CD4-positive, CD25-positive, alpha-beta regulatory T cell (primary cell): ENCODE measurements around the gene NAA11. TPM values are rescaled to one million over a fixed set of nuclear protein-coding genes. Genes with fewer than 3 reads are reported as not detected.

ENCODE experiments used
- ATAC-seq, 2 donors: fragments of 150-1000 bp; cut with Tn5 transposase; one replicate each; pipeline ENCODE4 v1.10.0; 2021; ENCODE audit warnings: low read depth in 2 of 2, moderate number of reproducible peaks in 2 of 2, moderate library complexity in 1 of 2
- DNase-seq, 3 donors: peaks; one replicate each; pipeline versions ENCODE4 v3.0.0 to v3.0.0-alpha.2; 2012 to 2022; ENCODE audit warnings: mixed read lengths in 1 of 3
- H3K27ac ChIP-seq: one replicate; pipeline ENCODE4 v1.7.0; 2013; ENCODE audit warnings: mild to moderate bottlenecking, low read length; ENCODE audit not compliant: insufficient read depth, poor library complexity, severe bottlenecking
- H3K27me3 ChIP-seq: one replicate; pipeline ENCODE4 v1.7.0; 2013; ENCODE audit warnings: low read length; ENCODE audit not compliant: control insufficient read depth, insufficient read depth
- H3K36me3 ChIP-seq: one replicate; pipeline ENCODE4 v1.7.0; 2013; ENCODE audit warnings: mild to moderate bottlenecking, low read length, moderate library complexity; ENCODE audit not compliant: control insufficient read depth, insufficient read depth
- H3K4me1 ChIP-seq: 2 replicates; pipeline ENCODE4 v1.7.0; 2013; ENCODE audit warnings: mild to moderate bottlenecking, low read length; ENCODE audit not compliant: insufficient read depth, control insufficient read depth, poor library complexity, severe bottlenecking
- H3K4me3 ChIP-seq: one replicate; pipeline ENCODE4 v1.7.0; 2013; ENCODE audit warnings: low read depth, mild to moderate bottlenecking, low read length, moderate library complexity
- H3K9me3 ChIP-seq, 2 experiments: 1 replicate in 1 of 2; 2 replicates in 1 of 2; pipeline ENCODE4 v1.7.0; 2013; ENCODE audit warnings: low read length in 2 of 2, mild to moderate bottlenecking in 1 of 2, moderate library complexity in 1 of 2; ENCODE audit not compliant: control insufficient read depth in 2 of 2
- H3K27ac Mint-ChIP-seq, 3 donors: one replicate each; pipeline ENCODE4 v1.8.0; 2020 to 2022; ENCODE audit warnings: mild to moderate bottlenecking in 3 of 3, mixed read lengths in 3 of 3, moderate library complexity in 2 of 3
- H3K27me3 Mint-ChIP-seq: one replicate; pipeline ENCODE4 v1.8.0; 2022; ENCODE audit warnings: mild to moderate bottlenecking, mixed read lengths
- H3K36me3 Mint-ChIP-seq: one replicate; pipeline ENCODE4 v1.8.0; 2020; ENCODE audit warnings: mixed read lengths
- H3K4me1 Mint-ChIP-seq, 4 donors: one replicate each; pipeline ENCODE4 v1.8.0; 2020 to 2022; ENCODE audit warnings: mixed read lengths in 4 of 4, mild to moderate bottlenecking in 1 of 4
- H3K4me3 Mint-ChIP-seq, 4 donors: one replicate each; pipeline ENCODE4 v1.8.0; 2020 to 2022; ENCODE audit warnings: mild to moderate bottlenecking in 4 of 4, mixed read lengths in 4 of 4, moderate library complexity in 3 of 4
- H3K9me3 Mint-ChIP-seq, 7 donors: one replicate each; pipeline ENCODE4 v1.8.0; 2020 to 2022; ENCODE audit warnings: mixed read lengths in 7 of 7, mild to moderate bottlenecking in 3 of 7, moderate library complexity in 2 of 7
- polyA plus RNA-seq, 4 donors: library from polyadenylated mRNA; unstranded; fragments of 300-500 nt; fragmentation: Illumina TruSeq; gene quantifications; one replicate each; pipeline ENCODE4 v1.2.3, GENCODE V29; 2021
- total RNA-seq: library from RNA; stranded (reverse); gene quantifications from one replicate; pipeline ENCODE4 v1.2.3, GENCODE V29; 2022

Gene NAA11
- total and polyA plus RNA-seq, 5 donors from 2014 or later = not detected

DNA sequence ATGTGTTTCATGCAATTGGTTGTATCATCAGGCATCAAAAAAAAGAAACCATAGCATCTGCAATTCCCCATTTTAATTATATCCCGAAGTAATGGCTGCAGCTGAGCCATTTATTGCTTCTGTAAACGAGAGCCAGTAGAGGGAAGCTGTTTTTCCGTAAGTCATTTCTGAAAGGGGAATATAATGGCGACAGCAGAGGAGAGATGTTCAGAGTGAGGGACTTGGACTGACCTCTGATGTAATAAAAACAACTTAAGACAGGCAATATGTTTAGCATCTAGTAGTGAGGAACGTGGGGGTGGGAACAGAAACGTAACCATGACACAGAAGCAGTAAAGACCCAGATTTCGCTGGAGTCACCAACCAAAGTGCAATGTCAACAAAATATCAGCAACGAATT lies 31.5 kb upstream of the NAA11 start:
- H3K4me1 ChIP-seq = no peaks in the 10 kb centered on the region
- no peaks in the 10 kb centered on the region for H3K36me3 ChIP-seq
- H3K27ac ChIP-seq = no peak overlapping the region
- Mint-ChIP-seq H3K27me3 (no peaks in the 10 kb centered on the region), H3K27ac (no peak overlapping the region), H3K4me1 (no peaks in the 10 kb centered on the region), H3K36me3 (no peaks in the 10 kb centered on the region), H3K4me3 (no peak overlapping the region), H3K9me3 (no peaks in the 10 kb centered on the region)
- H3K4me3 ChIP-seq = no peak overlapping the region
- no peaks in the 10 kb centered on the region for H3K27me3 ChIP-seq
- DNase-seq = no peak
- H3K9me3 ChIP-seq = no peaks in the 10 kb centered on the region
- ATAC-seq = no peak

DNA sequence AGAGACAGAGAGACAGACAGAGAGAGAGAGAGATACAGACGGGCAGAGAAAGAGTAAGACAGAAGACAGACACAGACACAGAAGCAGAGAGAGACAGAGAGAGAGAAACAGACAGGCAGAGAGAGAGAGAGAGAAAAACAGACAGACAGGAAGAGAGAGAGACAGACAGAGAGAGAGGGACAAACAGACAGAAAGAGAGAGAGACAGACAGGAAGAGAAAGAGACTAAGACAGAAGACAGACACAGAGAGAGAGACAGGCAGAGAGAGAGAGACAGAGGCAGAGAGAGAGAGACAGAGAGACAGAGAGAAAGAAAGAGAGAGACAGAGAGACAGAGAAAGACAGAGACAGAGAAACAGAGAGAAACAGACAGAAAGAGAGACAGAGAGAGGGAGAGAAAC lies 27.2 kb upstream of the NAA11 start:
- Histone ChIP-seq H3K27ac (no peak overlapping the region), H3K27me3 (no peaks in the 10 kb centered on the region), H3K4me1 (no peaks in the 10 kb centered on the region), H3K9me3 (no peaks in the 10 kb centered on the region), H3K36me3 (no peaks in the 10 kb centered on the region), H3K4me3 (no peak overlapping the region)
- Mint-ChIP-seq H3K9me3 (peaks cover 0 to 7% (median 2%) of the 10 kb centered on the region in 7 donors), H3K4me1 (no peaks in the 10 kb centered on the region), H3K27me3 (no peaks in the 10 kb centered on the region), H3K27ac (no peak overlapping the region), H3K36me3 (no peaks in the 10 kb centered on the region), H3K4me3 (no peak overlapping the region)
- DNase-seq (no peak), ATAC-seq (no peak)

DNA sequence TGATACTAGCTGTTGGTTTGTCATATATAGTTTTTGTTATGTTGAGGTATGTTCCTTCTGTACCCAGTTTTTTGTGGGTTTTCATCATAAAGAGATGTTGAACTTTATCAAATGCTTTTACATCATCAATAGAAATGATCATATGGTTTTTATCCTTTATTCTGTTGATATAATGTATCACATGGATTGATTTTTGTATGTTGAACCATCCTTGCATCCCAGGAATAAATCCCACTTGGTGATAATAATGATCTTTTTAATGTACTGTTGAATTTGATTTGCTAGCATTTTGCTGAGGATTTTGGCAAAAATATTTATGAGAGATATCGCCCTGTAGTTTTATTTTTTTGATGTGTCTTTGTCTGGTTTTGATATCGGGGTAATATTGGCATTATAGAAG lies 22.5 kb upstream of the NAA11 start:
- H3K36me3 Mint-ChIP-seq = no peaks in the 10 kb centered on the region
- H3K27ac Mint-ChIP-seq = no peak overlapping the region
- Histone ChIP-seq H3K4me3 (no peak overlapping the region), H3K9me3 (no peaks in the 10 kb centered on the region), H3K4me1 (no peaks in the 10 kb centered on the region), H3K36me3 (no peaks in the 10 kb centered on the region), H3K27me3 (no peaks in the 10 kb centered on the region), H3K27ac (no peak overlapping the region)
- H3K4me3 Mint-ChIP-seq = no peak overlapping the region
- H3K9me3 Mint-ChIP-seq = peaks cover 0 to 16% (median 7%) of the 10 kb centered on the region in 7 donors
- DNase-seq = no peak
- H3K27me3 Mint-ChIP-seq = no peaks in the 10 kb centered on the region
- H3K4me1 Mint-ChIP-seq = no peaks in the 10 kb centered on the region
- no peak for ATAC-seq

DNA sequence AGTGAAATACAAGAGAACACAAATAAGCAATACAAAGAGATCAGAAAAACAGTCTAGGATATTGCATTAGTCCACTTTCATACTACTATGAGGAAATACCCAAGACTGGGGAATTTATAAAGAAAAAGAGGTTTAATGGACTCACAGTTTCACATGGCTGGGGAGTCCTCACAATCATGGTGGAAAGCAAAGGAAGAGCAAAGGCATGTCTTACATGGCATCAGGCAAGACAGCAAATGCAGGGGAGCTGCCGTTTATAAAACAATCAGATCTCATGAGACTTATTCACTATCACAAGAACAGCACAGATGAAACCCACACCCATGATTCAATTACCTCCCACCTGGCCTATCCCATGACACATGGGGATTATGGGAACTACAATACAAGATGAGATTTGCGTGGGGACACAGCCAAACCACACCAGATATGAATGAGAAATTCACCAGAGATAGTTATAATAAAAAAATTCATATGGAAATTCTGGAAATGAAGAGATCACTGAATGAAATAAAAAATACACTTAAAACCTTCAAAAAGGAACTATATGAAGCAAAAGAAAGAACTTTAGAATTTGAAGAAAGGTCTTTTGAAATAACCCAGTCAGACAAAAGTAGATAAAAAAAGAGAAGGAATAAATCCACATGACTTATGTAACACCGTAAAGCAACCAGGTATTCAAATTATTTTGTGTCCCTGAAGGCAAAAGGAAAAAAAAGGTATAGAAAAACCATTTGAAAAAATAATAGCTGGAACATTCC lies 16.2 kb upstream of the NAA11 start:
- Mint-ChIP-seq H3K27me3 (no peaks in the 10 kb centered on the region), H3K36me3 (no peaks in the 10 kb centered on the region), H3K9me3 (peaks cover 0 to 27% (median 8%) of the 10 kb centered on the region in 7 donors), H3K4me3 (no peak overlapping the region), H3K27ac (no peak overlapping the region), H3K4me1 (no peaks in the 10 kb centered on the region)
- H3K4me3 ChIP-seq = no peak overlapping the region
- no peaks in the 10 kb centered on the region for H3K27me3 ChIP-seq
- H3K36me3 ChIP-seq = no peaks in the 10 kb centered on the region
- no peak for DNase-seq
- no peak overlapping the region for H3K27ac ChIP-seq
- no peaks in the 10 kb centered on the region for H3K4me1 ChIP-seq
- H3K9me3 ChIP-seq = peaks cover 0 to 4% of the 10 kb centered on the region in 2 experiments
- no peak for ATAC-seq

DNA sequence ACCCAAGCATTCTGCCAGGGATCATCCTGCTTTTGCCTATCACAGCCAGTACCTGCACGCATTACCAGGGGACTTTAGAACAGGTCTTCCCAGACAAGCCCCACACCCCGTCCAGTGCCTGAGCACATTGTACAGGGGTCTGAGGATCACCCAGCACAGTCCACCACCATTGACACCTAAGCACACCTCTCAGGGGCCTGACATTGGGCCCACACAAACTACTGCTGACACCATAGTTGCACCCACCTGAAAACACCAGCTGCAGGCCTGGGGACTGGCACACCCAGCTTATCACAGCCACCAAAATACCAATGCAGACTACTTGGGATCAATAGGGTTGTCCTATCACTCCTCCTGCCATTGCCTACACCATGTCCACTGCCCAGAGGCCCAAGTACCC lies 14.7 kb upstream of the NAA11 start:
- ATAC-seq (no peak), DNase-seq (no peak)
- no peak overlapping the region for H3K27ac ChIP-seq
- H3K4me3 Mint-ChIP-seq = no peak overlapping the region
- no peaks in the 10 kb centered on the region for H3K36me3 Mint-ChIP-seq
- no peak overlapping the region for H3K4me3 ChIP-seq
- H3K9me3 ChIP-seq = peaks cover 0 to 4% of the 10 kb centered on the region in 2 experiments
- no peaks in the 10 kb centered on the region for H3K36me3 ChIP-seq
- H3K4me1 Mint-ChIP-seq = no peaks in the 10 kb centered on the region
- H3K4me1 ChIP-seq = no peaks in the 10 kb centered on the region
- H3K27ac Mint-ChIP-seq = no peak overlapping the region
- H3K9me3 Mint-ChIP-seq = peaks cover 0 to 25% (median 9%) of the 10 kb centered on the region in 7 donors
- no peaks in the 10 kb centered on the region for H3K27me3 ChIP-seq
- H3K27me3 Mint-ChIP-seq = no peaks in the 10 kb centered on the region

DNA sequence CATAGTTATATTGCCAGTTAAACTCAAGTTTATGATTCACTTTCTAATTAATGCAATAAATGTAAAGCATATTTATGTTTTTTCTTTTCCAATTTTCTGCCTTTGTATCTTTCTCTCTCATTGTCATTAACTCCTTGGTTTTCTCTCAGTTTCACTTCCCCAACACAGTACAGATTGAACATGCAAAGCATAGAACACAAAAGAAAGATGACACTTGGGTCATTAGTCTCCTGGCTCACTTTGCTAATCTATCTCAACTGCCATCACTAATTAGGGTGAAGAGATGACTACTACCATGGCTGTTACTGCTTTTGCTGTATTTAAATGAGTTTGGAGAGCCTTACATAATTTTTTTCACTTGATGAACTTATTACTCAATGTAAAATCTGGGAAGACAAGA lies 12.3 kb upstream of the NAA11 start:
- H3K4me1 Mint-ChIP-seq = no peaks in the 10 kb centered on the region
- H3K4me3 Mint-ChIP-seq = no peak overlapping the region
- Histone ChIP-seq H3K27me3 (no peaks in the 10 kb centered on the region), H3K4me3 (no peak overlapping the region), H3K27ac (no peak overlapping the region), H3K36me3 (no peaks in the 10 kb centered on the region), H3K9me3 (peaks cover 0 to 4% of the 10 kb centered on the region in 2 experiments), H3K4me1 (no peaks in the 10 kb centered on the region)
- DNase-seq (no peak), ATAC-seq (no peak)
- H3K27ac Mint-ChIP-seq = no peak overlapping the region
- no peaks in the 10 kb centered on the region for H3K36me3 Mint-ChIP-seq
- no peaks in the 10 kb centered on the region for H3K27me3 Mint-ChIP-seq
- H3K9me3 Mint-ChIP-seq = peaks cover 0 to 15% (median 6%) of the 10 kb centered on the region in 7 donors

DNA sequence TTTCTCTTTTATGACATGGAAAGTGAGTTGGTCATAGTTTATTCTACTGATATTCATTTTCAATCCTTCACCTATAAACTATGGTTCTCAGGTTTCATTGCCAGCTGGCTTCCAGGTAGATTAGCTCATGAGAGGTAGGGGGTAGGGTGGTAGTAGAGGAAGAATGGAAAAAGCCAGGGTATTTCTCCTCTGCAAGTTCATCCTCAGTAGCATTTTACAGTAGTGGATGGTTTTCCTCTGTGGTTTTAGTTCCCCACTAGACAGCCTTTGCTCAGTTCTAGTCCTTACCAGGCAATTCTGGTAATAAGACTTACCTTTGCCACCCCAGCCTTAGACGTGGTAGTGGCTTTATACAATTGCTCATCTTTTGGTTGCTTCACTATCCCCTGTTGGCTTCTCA lies 8.9 kb upstream of the NAA11 start:
- H3K4me3 ChIP-seq = no peak overlapping the region
- Mint-ChIP-seq H3K27me3 (no peaks in the 10 kb centered on the region), H3K36me3 (no peaks in the 10 kb centered on the region), H3K4me1 (peaks cover 0 to 3% (median 0%) of the 10 kb centered on the region in 4 donors), H3K27ac (no peak overlapping the region), H3K4me3 (no peak overlapping the region), H3K9me3 (peaks cover 0 to 4% (median 0%) of the 10 kb centered on the region in 7 donors)
- no peak overlapping the region for H3K27ac ChIP-seq
- DNase-seq (no peak), ATAC-seq (no peak)
- no peaks in the 10 kb centered on the region for H3K36me3 ChIP-seq
- H3K27me3 ChIP-seq = no peaks in the 10 kb centered on the region
- H3K4me1 ChIP-seq = no peaks in the 10 kb centered on the region
- no peaks in the 10 kb centered on the region for H3K9me3 ChIP-seq

DNA sequence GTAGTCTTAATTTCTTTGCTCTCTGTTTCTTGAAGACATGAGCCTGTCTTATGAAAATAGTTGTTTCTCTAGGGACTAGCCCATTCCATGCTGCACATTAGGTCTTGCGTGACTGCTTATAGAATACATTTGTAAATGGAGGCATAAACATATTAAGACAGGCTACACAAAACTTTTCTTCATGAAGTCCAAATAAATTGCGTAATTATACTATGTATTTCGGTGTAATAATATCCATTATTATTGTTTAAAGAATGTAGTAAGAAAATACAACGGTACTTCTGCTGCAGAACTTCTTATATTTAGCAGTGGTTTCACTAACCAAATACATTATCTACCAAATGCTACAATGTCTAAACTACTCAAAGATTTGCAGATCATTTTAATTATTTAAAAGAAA lies 8.5 kb upstream of the NAA11 start:
- peaks cover 0 to 3% (median 0%) of the 10 kb centered on the region in 4 donors for H3K4me1 Mint-ChIP-seq
- no peak for ATAC-seq
- H3K27me3 Mint-ChIP-seq = no peaks in the 10 kb centered on the region
- H3K36me3 ChIP-seq = no peaks in the 10 kb centered on the region
- H3K9me3 ChIP-seq = no peaks in the 10 kb centered on the region
- no peaks in the 10 kb centered on the region for H3K27me3 ChIP-seq
- peaks cover 0 to 4% (median 0%) of the 10 kb centered on the region in 7 donors for H3K9me3 Mint-ChIP-seq
- no peak overlapping the region for H3K27ac ChIP-seq
- no peak overlapping the region for H3K4me3 ChIP-seq
- H3K27ac Mint-ChIP-seq = no peak overlapping the region
- H3K4me3 Mint-ChIP-seq = no peak overlapping the region
- no peaks in the 10 kb centered on the region for H3K36me3 Mint-ChIP-seq
- DNase-seq = no peak
- H3K4me1 ChIP-seq = no peaks in the 10 kb centered on the region
